ENCODE results near the gene IER5. TPM values are rescaled to one million over a fixed set of nuclear protein-coding genes. Genes with fewer than 3 reads are reported as not detected.

IER5 gene
- total RNA-seq, 4 donors from 2014 or later, result 7.2 to 7.8 (median 7.6) TPM

DNA sequence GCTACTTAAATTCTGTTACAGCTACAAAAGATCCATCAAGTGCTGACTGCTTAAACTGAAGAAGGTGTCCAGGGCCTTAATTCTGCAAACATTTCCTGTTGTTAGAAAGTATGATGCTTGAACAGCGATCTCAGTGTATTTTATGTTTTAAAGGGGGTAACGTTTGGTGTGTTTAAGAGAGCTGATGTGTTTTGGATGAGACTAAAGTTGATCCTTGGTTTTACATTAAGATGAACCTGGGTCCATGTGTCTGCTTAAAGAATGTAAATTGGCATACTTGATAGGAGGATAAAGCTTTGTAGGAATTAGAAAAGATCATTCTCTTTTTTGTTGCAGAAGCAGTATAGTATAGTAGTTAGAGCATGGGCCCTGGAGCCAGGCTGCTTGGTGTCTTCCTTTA is 3.6 kb downstream of the IER5 start:
- WGBS, 2 donors, result 81 to 96% methylated on average over 2 of the region's 2 CpGs
- DNase-seq, result no peak
- H3K4me3 ChIP-seq (replicated peaks in 1 of 3), result no peak overlapping the region
- H3K27ac ChIP-seq, result no peak overlapping the region
- H3K27me3 ChIP-seq, result no peaks in the 10 kb centered on the region
- TF ChIP-seq, protein P1, sequence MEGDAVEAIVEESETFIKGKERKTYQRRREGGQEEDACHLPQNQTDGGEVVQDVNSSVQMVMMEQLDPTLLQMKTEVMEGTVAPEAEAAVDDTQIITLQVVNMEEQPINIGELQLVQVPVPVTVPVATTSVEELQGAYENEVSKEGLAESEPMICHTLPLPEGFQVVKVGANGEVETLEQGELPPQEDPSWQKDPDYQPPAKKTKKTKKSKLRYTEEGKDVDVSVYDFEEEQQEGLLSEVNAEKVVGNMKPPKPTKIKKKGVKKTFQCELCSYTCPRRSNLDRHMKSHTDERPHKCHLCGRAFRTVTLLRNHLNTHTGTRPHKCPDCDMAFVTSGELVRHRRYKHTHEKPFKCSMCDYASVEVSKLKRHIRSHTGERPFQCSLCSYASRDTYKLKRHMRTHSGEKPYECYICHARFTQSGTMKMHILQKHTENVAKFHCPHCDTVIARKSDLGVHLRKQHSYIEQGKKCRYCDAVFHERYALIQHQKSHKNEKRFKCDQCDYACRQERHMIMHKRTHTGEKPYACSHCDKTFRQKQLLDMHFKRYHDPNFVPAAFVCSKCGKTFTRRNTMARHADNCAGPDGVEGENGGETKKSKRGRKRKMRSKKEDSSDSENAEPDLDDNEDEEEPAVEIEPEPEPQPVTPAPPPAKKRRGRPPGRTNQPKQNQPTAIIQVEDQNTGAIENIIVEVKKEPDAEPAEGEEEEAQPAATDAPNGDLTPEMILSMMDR (IDR thresholded peaks at IDR 0.05), result no peak
- no peak for TF ChIP-seq POLR2A (IDR thresholded peaks at IDR 0.05)
- peaks cover 8 to 19% of the 10 kb centered on the region in 2 donors for H3K4me1 ChIP-seq
- intact Hi-C loops (cut with DNase I), result no loop called here
- H3K36me3 ChIP-seq, result no peaks in the 10 kb centered on the region
- H3K9me3 ChIP-seq, result no peaks in the 10 kb centered on the region

DNA sequence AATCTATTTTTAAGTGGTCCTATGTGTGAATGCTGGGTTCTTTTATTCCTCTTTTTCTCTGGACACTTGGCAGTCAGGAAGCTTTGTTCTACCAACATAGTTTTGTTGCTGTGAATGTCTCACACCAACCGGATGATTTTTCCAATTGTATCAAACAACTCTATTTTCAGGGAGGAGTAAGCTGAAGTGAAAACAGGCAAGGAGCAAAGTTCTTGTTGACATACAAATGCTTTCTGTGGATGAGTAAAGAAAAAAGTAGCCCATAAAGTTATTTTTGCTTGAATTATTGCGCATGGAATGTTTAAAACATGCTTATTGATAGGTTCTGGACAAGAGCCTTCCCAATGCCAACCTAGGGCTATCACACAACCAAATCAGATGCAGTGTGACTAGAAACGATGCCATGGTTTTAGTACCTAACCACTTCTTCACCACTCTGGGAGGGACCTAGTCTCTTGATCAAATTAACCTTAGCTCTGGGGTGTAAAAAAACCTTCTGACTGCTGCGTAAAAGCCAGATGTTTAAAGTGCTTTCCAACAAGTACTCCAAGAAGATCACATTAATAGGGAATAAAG is 4.5 kb downstream of the IER5 start:
- H3K4me1 ChIP-seq, result peaks cover 7 to 22% of the 10 kb centered on the region in 2 donors
- no peak for DNase-seq
- intact Hi-C loops (cut with DNase I), result no loop called here
- WGBS, 2 donors, result 91 to 93% methylated on average over 4 of the region's 4 CpGs
- TF ChIP-seq, protein P1 (IDR thresholded peaks at IDR 0.05), result no peak
- no peak for TF ChIP-seq POLR2A (IDR thresholded peaks at IDR 0.05)
- H3K27me3 ChIP-seq, result no peaks in the 10 kb centered on the region
- H3K27ac ChIP-seq, result no peak overlapping the region
- no peaks in the 10 kb centered on the region for H3K9me3 ChIP-seq
- H3K4me3 ChIP-seq (replicated peaks in 1 of 3), result no peak overlapping the region
- no peaks in the 10 kb centered on the region for H3K36me3 ChIP-seq

DNA sequence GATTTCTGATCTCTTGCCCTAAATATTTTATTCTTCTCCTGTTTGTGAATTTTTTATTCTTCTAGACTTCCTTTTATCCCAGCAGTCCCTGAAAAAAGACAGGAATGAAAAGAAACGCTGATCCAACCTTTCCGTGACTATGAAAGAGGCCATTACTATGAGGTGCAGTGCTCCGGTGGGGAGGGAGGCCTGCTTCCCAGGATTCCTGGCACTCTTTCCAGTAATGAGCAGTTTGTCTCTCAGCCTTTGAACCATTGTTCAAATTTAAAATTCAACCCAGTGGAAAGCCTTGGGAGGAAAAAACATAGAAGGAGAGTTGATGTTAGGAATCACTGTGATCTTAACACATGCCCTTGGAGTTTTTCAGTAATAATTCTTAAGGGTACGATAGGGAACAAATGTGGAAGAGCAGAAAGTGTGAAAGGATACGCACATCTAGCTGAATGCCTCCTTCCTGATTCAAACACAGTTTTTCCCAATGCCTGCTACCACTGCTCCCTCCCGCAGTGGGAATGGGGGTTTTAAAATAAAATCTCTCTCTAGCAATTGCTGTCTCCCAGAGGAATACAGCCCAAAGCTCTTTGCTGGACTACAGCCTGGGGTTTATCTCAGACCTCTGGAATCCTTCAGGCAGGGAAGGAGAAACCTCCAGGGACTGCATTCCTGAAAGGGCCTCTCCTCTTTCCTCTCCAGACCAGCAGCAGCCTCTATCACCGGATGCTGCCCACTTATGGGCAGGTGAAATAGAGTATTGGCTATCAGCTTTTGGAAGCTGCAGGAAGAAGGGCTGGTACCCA is 6.1 kb downstream of the IER5 start:
- no peaks in the 10 kb centered on the region for H3K27me3 ChIP-seq
- no peak for DNase-seq
- H3K4me1 ChIP-seq, result peaks cover 5 to 22% of the 10 kb centered on the region in 2 donors
- intact Hi-C loops (cut with DNase I), result no loop called here
- peak overlapping the region in 1 of 3 donors; percentile 9 for H3K27ac ChIP-seq
- TF ChIP-seq, protein P1 (IDR thresholded peaks at IDR 0.05), result no peak
- no peak for TF ChIP-seq POLR2A (IDR thresholded peaks at IDR 0.05)
- H3K36me3 ChIP-seq, result no peaks in the 10 kb centered on the region
- no peaks in the 10 kb centered on the region for H3K9me3 ChIP-seq
- 68 to 73% methylated on average over 7 of the region's 7 CpGs for WGBS, 2 donors
- H3K4me3 ChIP-seq (replicated peaks in 1 of 3), result no peak overlapping the region

DNA sequence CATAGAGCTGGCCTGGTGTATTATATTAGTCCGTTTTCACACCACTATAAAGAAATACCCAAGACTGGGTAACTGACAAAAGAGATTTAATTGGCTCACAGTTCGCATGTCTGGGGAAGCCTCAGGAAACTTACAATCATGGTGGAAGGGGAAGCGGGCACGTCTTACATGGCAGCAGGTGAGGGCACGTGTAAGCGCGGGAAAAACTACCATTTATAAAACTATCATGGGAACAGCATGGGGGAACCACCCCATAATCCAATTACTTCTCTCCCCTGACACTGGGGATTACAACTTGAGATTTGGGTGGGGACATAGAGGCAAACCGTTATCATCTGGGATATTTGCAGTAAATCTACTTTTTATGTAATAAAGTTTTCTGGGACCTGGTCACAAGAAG is 6.8 kb downstream of the IER5 start:
- no peak overlapping the region for H3K4me3 ChIP-seq (replicated peaks in 1 of 3)
- H3K36me3 ChIP-seq, result no peaks in the 10 kb centered on the region
- H3K27ac ChIP-seq, result no peak overlapping the region
- H3K4me1 ChIP-seq, result peaks cover 5 to 22% of the 10 kb centered on the region in 2 donors
- H3K9me3 ChIP-seq, result no peaks in the 10 kb centered on the region
- no peak for TF ChIP-seq POLR2A (IDR thresholded peaks at IDR 0.05)
- TF ChIP-seq, protein P1 (IDR thresholded peaks at IDR 0.05), result no peak
- no peaks in the 10 kb centered on the region for H3K27me3 ChIP-seq
- no peak for DNase-seq
- intact Hi-C loops (cut with DNase I), result no loop called here
- 90 to 95% methylated on average over 8 of the region's 8 CpGs for WGBS, 2 donors

DNA sequence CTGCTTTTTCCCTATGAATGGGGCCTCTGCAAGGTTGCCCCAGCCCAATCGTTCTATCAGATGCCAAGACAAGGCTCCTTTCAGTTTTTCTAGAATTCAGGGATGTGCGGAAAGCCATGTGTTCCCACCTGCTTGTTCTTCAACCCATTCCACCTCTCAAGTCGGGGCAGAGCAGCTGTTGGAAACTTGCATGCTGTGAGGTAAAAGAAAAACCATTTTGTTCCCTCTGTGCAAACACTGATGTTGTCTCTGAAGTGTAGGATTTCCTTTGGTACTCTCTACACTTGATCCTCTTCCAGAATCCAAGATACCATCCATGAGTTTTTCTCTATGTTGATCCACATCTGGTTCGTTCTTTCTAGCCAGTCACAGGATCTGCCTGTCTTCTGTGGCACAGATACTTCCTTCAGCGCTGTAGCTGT is 7.3 kb downstream of the IER5 start:
- 76 to 81% methylated on average over 5 of the region's 5 CpGs for WGBS, 2 donors
- TF ChIP-seq, protein P1 (IDR thresholded peaks at IDR 0.05), result no peak
- no peak for TF ChIP-seq POLR2A (IDR thresholded peaks at IDR 0.05)
- H3K4me1 ChIP-seq, result peaks cover 1 to 17% of the 10 kb centered on the region in 2 donors
- no peak for DNase-seq
- no peaks in the 10 kb centered on the region for H3K27me3 ChIP-seq
- H3K27ac ChIP-seq, result peak overlapping the region in 1 of 3 donors; percentile 4
- intact Hi-C loops (cut with DNase I), result no loop called here
- no peaks in the 10 kb centered on the region for H3K9me3 ChIP-seq
- H3K36me3 ChIP-seq, result no peaks in the 10 kb centered on the region
- no peak overlapping the region for H3K4me3 ChIP-seq (replicated peaks in 1 of 3)

Measured in thyroid gland (tissue), 4 donors.